ENCODE results near the gene LSAMP. TPM values are rescaled to one million over a fixed set of nuclear protein-coding genes. Genes with fewer than 3 reads are reported as not detected.

LSAMP gene
- total RNA-seq, 4 donors from 2014 or later: 1.3 to 8.3 (median 1.8) TPM

- Histone ChIP-seq H3K27ac (no peak overlapping the region), H3K9me3 (no peaks in the 10 kb centered on the region), H3K27me3 (no peaks in the 10 kb centered on the region), H3K4me3 (no peak overlapping the region), H3K36me3 (no peaks in the 10 kb centered on the region), H3K4me1 (no peaks in the 10 kb centered on the region)
- DNase-seq: no peak
- TF ChIP-seq, protein P1, sequence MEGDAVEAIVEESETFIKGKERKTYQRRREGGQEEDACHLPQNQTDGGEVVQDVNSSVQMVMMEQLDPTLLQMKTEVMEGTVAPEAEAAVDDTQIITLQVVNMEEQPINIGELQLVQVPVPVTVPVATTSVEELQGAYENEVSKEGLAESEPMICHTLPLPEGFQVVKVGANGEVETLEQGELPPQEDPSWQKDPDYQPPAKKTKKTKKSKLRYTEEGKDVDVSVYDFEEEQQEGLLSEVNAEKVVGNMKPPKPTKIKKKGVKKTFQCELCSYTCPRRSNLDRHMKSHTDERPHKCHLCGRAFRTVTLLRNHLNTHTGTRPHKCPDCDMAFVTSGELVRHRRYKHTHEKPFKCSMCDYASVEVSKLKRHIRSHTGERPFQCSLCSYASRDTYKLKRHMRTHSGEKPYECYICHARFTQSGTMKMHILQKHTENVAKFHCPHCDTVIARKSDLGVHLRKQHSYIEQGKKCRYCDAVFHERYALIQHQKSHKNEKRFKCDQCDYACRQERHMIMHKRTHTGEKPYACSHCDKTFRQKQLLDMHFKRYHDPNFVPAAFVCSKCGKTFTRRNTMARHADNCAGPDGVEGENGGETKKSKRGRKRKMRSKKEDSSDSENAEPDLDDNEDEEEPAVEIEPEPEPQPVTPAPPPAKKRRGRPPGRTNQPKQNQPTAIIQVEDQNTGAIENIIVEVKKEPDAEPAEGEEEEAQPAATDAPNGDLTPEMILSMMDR (IDR thresholded peaks at IDR 0.05): no peak
- TF ChIP-seq POLR2A (IDR thresholded peaks at IDR 0.05): no peak
Measured at GRCh38 chr3:116114586-116114985, 330.7 kb downstream of the LSAMP start.

GRCh38 chr3:116112696-116113095 lies 332.6 kb downstream of the LSAMP start:
- Histone ChIP-seq H3K9me3 (no peaks in the 10 kb centered on the region), H3K27me3 (no peaks in the 10 kb centered on the region), H3K27ac (no peak overlapping the region), H3K4me3 (no peak overlapping the region), H3K36me3 (no peaks in the 10 kb centered on the region), H3K4me1 (no peaks in the 10 kb centered on the region)
- TF ChIP-seq POLR2A (IDR thresholded peaks at IDR 0.05): no peak
- TF ChIP-seq, protein P1 (IDR thresholded peaks at IDR 0.05): no peak
- DNase-seq: no peak

- no peak for TF ChIP-seq POLR2A (IDR thresholded peaks at IDR 0.05)
- TF ChIP-seq, protein P1 (IDR thresholded peaks at IDR 0.05): no peak
- H3K9me3 ChIP-seq: no peaks in the 10 kb centered on the region
- no peaks in the 10 kb centered on the region for H3K27me3 ChIP-seq
- DNase-seq: no peak
- H3K27ac ChIP-seq: no peak overlapping the region
- no peaks in the 10 kb centered on the region for H3K4me1 ChIP-seq
- H3K4me3 ChIP-seq: no peak overlapping the region
- no peaks in the 10 kb centered on the region for H3K36me3 ChIP-seq
Measured at GRCh38 chr3:116111765-116112164, 333.5 kb downstream of the LSAMP start.

GRCh38 chr3:116103868-116104530 lies 341.3 kb downstream of the LSAMP start:
- DNase-seq: no peak
- Histone ChIP-seq H3K4me3 (no peak overlapping the region), H3K27me3 (no peaks in the 10 kb centered on the region), H3K27ac (no peak overlapping the region), H3K9me3 (no peaks in the 10 kb centered on the region), H3K36me3 (no peaks in the 10 kb centered on the region), H3K4me1 (no peaks in the 10 kb centered on the region)
- TF ChIP-seq, protein P1 (IDR thresholded peaks at IDR 0.05): no peak
- no peak for TF ChIP-seq POLR2A (IDR thresholded peaks at IDR 0.05)

DNA sequence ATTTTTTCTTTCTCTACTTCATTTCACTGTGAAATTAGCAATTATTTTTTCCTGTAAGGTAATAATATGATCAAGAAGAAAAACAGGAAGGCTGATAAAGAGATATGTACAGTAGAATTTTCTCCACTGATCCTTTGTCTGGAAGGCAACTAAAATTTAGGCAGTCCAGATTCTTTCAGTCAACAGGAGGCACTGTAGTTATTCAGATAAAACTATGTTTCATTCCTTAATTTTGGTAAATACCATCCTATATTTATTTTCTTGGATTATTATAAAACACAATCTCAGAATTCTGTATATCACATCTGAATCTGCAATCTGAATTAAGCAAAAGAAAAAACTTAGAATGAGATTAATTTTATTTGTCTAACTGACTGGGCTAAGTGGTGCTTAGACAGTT lies 343.2 kb downstream of the LSAMP start:
- Histone ChIP-seq H3K27ac (no peak overlapping the region), H3K36me3 (no peaks in the 10 kb centered on the region), H3K4me1 (no peaks in the 10 kb centered on the region), H3K9me3 (no peaks in the 10 kb centered on the region), H3K4me3 (no peak overlapping the region), H3K27me3 (no peaks in the 10 kb centered on the region)
- TF ChIP-seq, protein P1 (IDR thresholded peaks at IDR 0.05): no peak
- no peak for TF ChIP-seq POLR2A (IDR thresholded peaks at IDR 0.05)
- no peak for DNase-seq

DNA sequence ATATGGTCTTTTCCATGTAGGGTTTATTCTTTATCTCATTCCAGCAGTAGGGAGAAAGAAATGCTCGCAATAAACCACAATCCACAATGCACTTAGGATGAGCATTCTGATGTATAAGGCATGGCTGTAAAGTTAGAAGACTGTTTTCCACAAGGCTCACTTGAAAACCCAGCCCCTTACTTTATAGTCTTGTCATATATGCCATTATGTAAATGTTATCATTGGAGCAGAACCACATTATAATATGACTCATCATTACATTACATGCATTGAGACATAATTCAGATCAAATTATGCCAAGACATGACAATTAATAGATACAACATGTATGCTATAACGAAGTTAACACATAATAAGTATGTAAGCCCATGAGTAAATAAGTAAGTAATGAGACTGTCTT lies 348.1 kb downstream of the LSAMP start:
- no peak for DNase-seq

More for the DNA sequence above, 348.1 kb downstream of the LSAMP start:
- no peak overlapping the region for H3K27ac ChIP-seq
- no peak overlapping the region for H3K4me3 ChIP-seq
- no peaks in the 10 kb centered on the region for H3K4me1 ChIP-seq
- H3K9me3 ChIP-seq: no peaks in the 10 kb centered on the region
- H3K36me3 ChIP-seq: no peaks in the 10 kb centered on the region
- TF ChIP-seq POLR2A (IDR thresholded peaks at IDR 0.05): no peak
- TF ChIP-seq, protein P1 (IDR thresholded peaks at IDR 0.05): no peak
- no peaks in the 10 kb centered on the region for H3K27me3 ChIP-seq
